Heart right ventricle (tissue), 16 donors: ENCODE measurements around the gene DHRS4L2. TPM values are rescaled to one million over a fixed set of nuclear protein-coding genes. Genes with fewer than 3 reads are reported as not detected.

Experiments used
- ATAC-seq, 8 donors: fragments of 200-7000 bp; cut with Tn5 transposase; one replicate each; pipeline ENCODE4 v1.9.1; 2020; ENCODE audit warnings: mild to moderate bottlenecking in 8 of 8, moderate library complexity in 8 of 8, moderate number of reproducible peaks in 1 of 8
- DNase-seq, 2 donors: peaks; one replicate each; pipeline ENCODE4 v3.0.0-alpha.2; 2020
- H3K27ac ChIP-seq, 10 donors: fragments of 200-600 bp; sonication (generic) in 2 of 10; one replicate each; pipeline versions ENCODE4 v1.5.0 to v1.8.0; 2020 to 2022; ENCODE audit warnings: mild to moderate bottlenecking in 3 of 10
- H3K27me3 ChIP-seq, 7 donors: fragments of 200-600 bp; one replicate each; pipeline ENCODE4 v1.8.0; 2021 to 2022; ENCODE audit warnings: mild to moderate bottlenecking in 2 of 7
- H3K36me3 ChIP-seq, 9 donors: fragments of 200-600 bp; sonication (generic) in 1 of 9; one replicate each; pipeline versions ENCODE4 v1.5.0 to v1.8.0; 2020 to 2022; ENCODE audit warnings: mild to moderate bottlenecking in 2 of 9
- H3K4me1 ChIP-seq, 9 donors: fragments of 200-600 bp; sonication (generic) in 1 of 9; one replicate each; pipeline versions ENCODE4 v1.5.0 to v1.8.0; 2020 to 2022; ENCODE audit warnings: mild to moderate bottlenecking in 4 of 9
- H3K4me3 ChIP-seq, 10 donors: fragments of 200-600 bp; sonication (generic) in 2 of 10; one replicate each; pipeline versions ENCODE4 v1.5.0 to v1.8.0; 2020 to 2022; ENCODE audit warnings: mild to moderate bottlenecking in 7 of 10, moderate library complexity in 2 of 10
- H3K9me3 ChIP-seq, 11 donors: fragments of 200-600 bp in 10 of 11; sonication (generic) in 2 of 11; one replicate each; pipeline versions ENCODE4 v1.5.0 to v1.8.0; 2013 to 2022; ENCODE audit warnings: mild to moderate bottlenecking in 2 of 11, control low read depth in 1 of 11, moderate library complexity in 1 of 11
- WGBS, 2 donors: extraction: QIAGEN DNeasy Blood & Tissue Kit; methylation state at CpG; one replicate each; pipeline ENCODE4 v1.1.7; 2013; ENCODE audit warnings: inconsistent platforms in 1 of 2; 5-methylcytosine and 5-hydroxymethylcytosine counted together
- intact Hi-C, 10 donors: fragments of 100-400 bp; cut with DNase I; formaldehyde crosslinking; loops; one replicate each; pipeline versions ENCODE4 v1.11.1 to v1.14.2; 2022
- polyA plus RNA-seq, 2 donors: library from polyadenylated mRNA; stranded (reverse); fragments of 200-250 nt; gene quantifications; one replicate each; pipeline ENCODE4 v1.2.3, GENCODE V29; 2013
- total RNA-seq, 10 donors: library from RNA; stranded (reverse); fragmentation: NEBNext Ultra II Directional in 3 of 10; extraction: Animal tissue kit (Norgen Biotek cat#: 25700) in 3 of 10; gene quantifications; one replicate each; pipeline versions ENCODE4 v1.2.1 to v1.2.4, GENCODE V29; 2021 to 2023
- TF ChIP-seq, protein P1 (sequence below), 9 donors: fragments of 200-600 bp; sonication (generic) in 2 of 9; IDR thresholded peaks; one replicate each; pipeline versions ENCODE4 v1.5.0 to v1.8.0; 2021 to 2022; ENCODE audit warnings: antibody characterized with exemption in 9 of 9, mild to moderate bottlenecking in 5 of 9, moderate library complexity in 1 of 9
- donor health status: Arrhythmogenic right ventricular cardiomyopathy.
- donor health status: ischemic (EF 13 %, LVEDD 7.1; RV severe dilation, severe dysfunction).
- donor health status: healthy with polysubstance abuse.
- donor health status: DM: no; HTN: yes; CAD: no.
- donor health status: DM: no; HTN: no; CAD: no.
- donor health status: ischemic (EF 25% LVEDD 6.9; RV normal size, moderate dysfunction).
- donor health status: ischemic (EF 25% LVEDD 5.7; RV mildly dilated, moderate dysfunction).
- donor health status: healthy.
- donor health status: DM: yes; HTN: yes; CAD: no.
- donor health status: Ischemic cardiomyopathy.
- donor health status: ischemic (EF 35%, LVEDD 5.7; RV mildly dilated, moderate dysfunction).
- donor health status: nonischemic (EF 11% LVEDD 7.7; RV severe dilation, severe dysfunction).
- donor health status: DM: yes; HTN: yes; CAD: no.
- donor health status: PGD.
- donor health status: ischemic (EF 29% LVEDD 5.4; RV normal size, mild dysfunction).
- donor health status: nonischemic (EF 23%, LVEDD 6.1; RV moderate dilation, normal function).

DHRS4L2 gene
- total and polyA plus RNA-seq, 12 donors, result 22.9 to 52.4 (median 30.7) TPM

DNA sequence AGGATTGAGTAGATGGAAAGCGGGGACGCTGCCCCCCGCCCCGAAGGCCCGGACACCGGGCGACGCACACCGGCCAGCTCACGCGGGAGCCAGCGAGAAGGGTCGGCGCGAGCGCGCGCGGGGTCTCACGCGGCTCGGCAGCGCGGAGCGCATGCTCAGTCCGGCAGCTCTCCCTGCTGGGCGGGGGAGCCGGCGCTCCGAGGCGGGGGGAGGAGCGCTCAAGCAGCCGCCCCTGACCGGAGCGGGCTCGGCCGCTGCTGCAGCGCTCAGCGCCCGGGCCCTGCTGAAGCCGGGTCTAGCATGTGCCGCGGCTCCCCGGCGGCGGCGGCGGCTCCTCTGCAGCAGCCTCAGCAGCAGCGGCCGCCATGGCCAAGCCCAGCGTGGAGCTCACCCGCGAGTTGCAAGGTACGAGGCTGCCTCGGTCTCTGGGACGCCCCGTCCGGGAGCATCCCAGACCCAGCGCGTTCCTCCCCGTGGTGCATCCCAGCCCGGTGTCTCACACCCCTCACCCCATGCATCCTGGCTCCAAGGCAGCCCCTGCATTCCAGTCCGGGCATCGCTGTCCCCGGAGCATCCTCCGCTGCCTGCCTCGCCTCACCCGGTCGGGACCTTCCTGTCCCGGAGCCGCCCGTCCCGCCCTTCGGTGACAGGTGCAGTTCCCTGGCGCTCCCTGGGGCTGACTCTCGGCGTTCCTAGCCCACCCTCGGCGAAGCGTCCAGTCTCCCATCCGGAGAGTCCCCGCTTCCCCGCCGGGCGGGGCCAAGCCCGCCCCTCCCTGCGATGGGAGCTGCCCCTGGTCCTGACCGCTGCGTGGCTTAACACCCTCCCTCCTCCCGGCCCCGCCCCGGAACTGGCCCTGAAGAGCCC lies 63.3 kb downstream of the DHRS4L2 start, which contains the start of gene CARMIL3:
TSS of gene CARMIL3 (plus strand) at position 221 of the 867 bp plus-strand sequence. CDS start at position 366, 145 bp downstream.
- H3K36me3 ChIP-seq, result no peaks in the 10 kb centered on the region
- TF ChIP-seq, protein P1, sequence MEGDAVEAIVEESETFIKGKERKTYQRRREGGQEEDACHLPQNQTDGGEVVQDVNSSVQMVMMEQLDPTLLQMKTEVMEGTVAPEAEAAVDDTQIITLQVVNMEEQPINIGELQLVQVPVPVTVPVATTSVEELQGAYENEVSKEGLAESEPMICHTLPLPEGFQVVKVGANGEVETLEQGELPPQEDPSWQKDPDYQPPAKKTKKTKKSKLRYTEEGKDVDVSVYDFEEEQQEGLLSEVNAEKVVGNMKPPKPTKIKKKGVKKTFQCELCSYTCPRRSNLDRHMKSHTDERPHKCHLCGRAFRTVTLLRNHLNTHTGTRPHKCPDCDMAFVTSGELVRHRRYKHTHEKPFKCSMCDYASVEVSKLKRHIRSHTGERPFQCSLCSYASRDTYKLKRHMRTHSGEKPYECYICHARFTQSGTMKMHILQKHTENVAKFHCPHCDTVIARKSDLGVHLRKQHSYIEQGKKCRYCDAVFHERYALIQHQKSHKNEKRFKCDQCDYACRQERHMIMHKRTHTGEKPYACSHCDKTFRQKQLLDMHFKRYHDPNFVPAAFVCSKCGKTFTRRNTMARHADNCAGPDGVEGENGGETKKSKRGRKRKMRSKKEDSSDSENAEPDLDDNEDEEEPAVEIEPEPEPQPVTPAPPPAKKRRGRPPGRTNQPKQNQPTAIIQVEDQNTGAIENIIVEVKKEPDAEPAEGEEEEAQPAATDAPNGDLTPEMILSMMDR (IDR thresholded peaks at IDR 0.05), result no peak
- peaks cover 0 to 20% (median 0%) of the 10 kb centered on the region in 7 donors for H3K27me3 ChIP-seq
- intact Hi-C loops, result no loop called here
- DNase-seq (peak; percentile 33 to 71), ATAC-seq (peak; percentile 84 to 91 (median 90))
- peaks cover 5 to 18% (median 13%) of the 10 kb centered on the region in 9 donors for H3K4me1 ChIP-seq
- H3K9me3 ChIP-seq, result no peaks in the 10 kb centered on the region
- peak within 1 kb of the TSS in 7 of 10 donors; percentile 56 to 75 (median 63) for H3K27ac ChIP-seq
- H3K4me3 ChIP-seq, result peak within 1 kb of the TSS; percentile 26 to 74 (median 68)
- 1% methylated on average over 83 to 91 of the region's 92 CpGs for WGBS, 2 donors

GRCh38 chr14:24052656-24053547 lies 64.2 kb downstream of the DHRS4L2 start:
- intact Hi-C loops, result no loop called here
- H3K27ac ChIP-seq, result no peak overlapping the region
- peaks cover 0 to 20% (median 0%) of the 10 kb centered on the region in 7 donors for H3K27me3 ChIP-seq
- TF ChIP-seq, protein P1 (IDR thresholded peaks at IDR 0.05), result no peak
- ATAC-seq, result peak in 2 of 8 donors; percentile 5 to 6
- peaks cover 5 to 18% (median 13%) of the 10 kb centered on the region in 9 donors for H3K4me1 ChIP-seq
- WGBS, 2 donors, result 57% methylated on average over 20 of the region's 20 CpGs
- peak overlapping the region; percentile 26 to 74 (median 68) for H3K4me3 ChIP-seq
- no peak for DNase-seq
- no peaks in the 10 kb centered on the region for H3K9me3 ChIP-seq
- H3K36me3 ChIP-seq, result no peaks in the 10 kb centered on the region

- no peaks in the 10 kb centered on the region for H3K36me3 ChIP-seq
- no peak for DNase-seq
Measured at GRCh38 chr14:24053548-24054323, 65.0 kb downstream of the DHRS4L2 start.

More at GRCh38 chr14:24053548-24054323, 65.0 kb downstream of the DHRS4L2 start:
- intact Hi-C loops, result no loop called here
- Histone ChIP-seq H3K4me1 (peaks cover 5 to 21% (median 13%) of the 10 kb centered on the region in 9 donors), H3K4me3 (no peak overlapping the region), H3K27ac (no peak overlapping the region), H3K27me3 (peaks cover 0 to 20% (median 0%) of the 10 kb centered on the region in 7 donors), H3K9me3 (no peaks in the 10 kb centered on the region)
- TF ChIP-seq, protein P1 (IDR thresholded peaks at IDR 0.05), result no peak
- no peak for ATAC-seq
- 76 to 77% methylated on average over 10 of the region's 10 CpGs for WGBS, 2 donors
